ENCODE data around the gene SYNPR. TPM values are rescaled to one million over a fixed set of nuclear protein-coding genes. Genes with fewer than 3 reads are reported as not detected.

Gene SYNPR
- total RNA-seq, 6 experiments from 2014 or later = not detected

GRCh38 chr3:63471781-63472180 lies 193.7 kb downstream of the SYNPR start:
- Histone ChIP-seq H3K27ac (no peak overlapping the region), H3K27me3 (no peaks in the 10 kb centered on the region), H3K36me3 (no peaks in the 10 kb centered on the region), H3K4me3 (no peak overlapping the region), H3K4me1 (no peaks in the 10 kb centered on the region), H3K9me3 (no peaks in the 10 kb centered on the region)
- 49% methylated on average over 5 of the region's 5 CpGs for WGBS (ENCODE audit: insufficient coverage, low coverage, low lambda C conversion rate, missing lambda C conversion rate)
- intact Hi-C loops (cut with DNase I) = no loop called here
- DNase-seq (no peak), ATAC-seq (no peak)
- TF ChIP-seq CTCF (IDR thresholded peaks at IDR 0.05) (no peak), POLR2A (IDR thresholded peaks at IDR 0.05) (no peak)

- Histone ChIP-seq H3K27me3 (no peaks in the 10 kb centered on the region), H3K9me3 (no peaks in the 10 kb centered on the region), H3K4me1 (no peaks in the 10 kb centered on the region), H3K4me3 (no peak overlapping the region), H3K36me3 (no peaks in the 10 kb centered on the region), H3K27ac (no peak overlapping the region)
- TF ChIP-seq CTCF (IDR thresholded peaks at IDR 0.05) (no peak), POLR2A (IDR thresholded peaks at IDR 0.05) (no peak)
- 35% methylated on average over 6 of the region's 6 CpGs for WGBS (ENCODE audit: insufficient coverage, low coverage, low lambda C conversion rate, missing lambda C conversion rate)
- ATAC-seq (no peak), DNase-seq (no peak)
- intact Hi-C loops (cut with DNase I) = no loop called here
Observed at GRCh38 chr3:63473641-63474166, 195.6 kb downstream of the SYNPR start.

GRCh38 chr3:63474828-63475518 lies 196.9 kb downstream of the SYNPR start:
- Histone ChIP-seq H3K27me3 (no peaks in the 10 kb centered on the region), H3K4me3 (no peak overlapping the region), H3K27ac (no peak overlapping the region), H3K36me3 (no peaks in the 10 kb centered on the region), H3K9me3 (no peaks in the 10 kb centered on the region), H3K4me1 (no peaks in the 10 kb centered on the region)
- 61% methylated on average over 3 of the region's 3 CpGs for WGBS (ENCODE audit: insufficient coverage, low coverage, low lambda C conversion rate, missing lambda C conversion rate)
- no peak for ATAC-seq
- TF ChIP-seq POLR2A (IDR thresholded peaks at IDR 0.05) = no peak
- TF ChIP-seq CTCF (IDR thresholded peaks at IDR 0.05) = no peak
- DNase-seq = no peak
- intact Hi-C loops (cut with DNase I) = no loop called here

- no peak for ATAC-seq
- H3K9me3 ChIP-seq = no peaks in the 10 kb centered on the region
- no peaks in the 10 kb centered on the region for H3K27me3 ChIP-seq
- TF ChIP-seq CTCF (IDR thresholded peaks at IDR 0.05) = no peak
- TF ChIP-seq POLR2A (IDR thresholded peaks at IDR 0.05) = no peak
- no peak for DNase-seq
- no peak overlapping the region for H3K4me3 ChIP-seq
- H3K27ac ChIP-seq = no peak overlapping the region
- WGBS (ENCODE audit: insufficient coverage, low coverage, low lambda C conversion rate, missing lambda C conversion rate) = 53% methylated on average over 3 of the region's 8 CpGs
- intact Hi-C loops (cut with DNase I) = no loop called here
- no peaks in the 10 kb centered on the region for H3K36me3 ChIP-seq
- no peaks in the 10 kb centered on the region for H3K4me1 ChIP-seq
Observed at GRCh38 chr3:63477494-63478129, 199.5 kb downstream of the SYNPR start.

Data from right lobe of liver (tissue), 6 donors.